SU-DHL-6 (cell line): ENCODE measurements around the gene SYT7.

ENCODE experiments used
- H2AFZ ChIP-seq: fragments of 200-600 bp; sonication (generic); 2 replicates; pipeline ENCODE4 v1.6.1; 2014; ENCODE audit warnings: low read depth, mild to moderate bottlenecking, moderate library complexity, mixed read lengths, antibody characterized with exemption, low read length; ENCODE audit not compliant: severe bottlenecking
- H3F3A ChIP-seq: fragments of 200-600 bp; shearing (Covaris generic); 2 replicates; pipeline ENCODE4 v1.6.0; 2016; ENCODE audit warnings: antibody characterized with exemption, mild to moderate bottlenecking; ENCODE audit not compliant: insufficient read depth
- H3K27ac ChIP-seq: fragments of 200-600 bp; sonication (generic); 2 replicates; pipeline ENCODE4 v1.5.1; 2016; ENCODE audit warnings: low read depth, mild to moderate bottlenecking, low read length, moderate library complexity, mixed read lengths
- H3K27me3 ChIP-seq: fragments of 200-600 bp; sonication (generic), shearing (Covaris generic); 2 replicates; pipeline ENCODE4 v1.6.0; 2014; ENCODE audit warnings: mild to moderate bottlenecking, low read length
- H3K36me3 ChIP-seq: fragments of 200-600 bp; sonication (generic); 2 replicates; pipeline ENCODE4 v1.6.1; 2014; ENCODE audit warnings: mild to moderate bottlenecking, low read length, mixed read lengths
- H3K4me2 ChIP-seq: fragments of 300-600, 200-600 bp; shearing (Covaris generic), sonication (generic); 2 replicates; pipeline ENCODE4 v1.6.0; 2014; ENCODE audit warnings: low read length, low read depth, mild to moderate bottlenecking; ENCODE audit not compliant: poor library complexity, severe bottlenecking
- H3K4me3 ChIP-seq: fragments of 200-600 bp; sonication (generic); 2 replicates; pipeline ENCODE4 v1.5.1; 2014; ENCODE audit warnings: antibody characterized with exemption, low read length, mild to moderate bottlenecking, mixed read lengths; ENCODE audit not compliant: insufficient read depth, poor library complexity, severe bottlenecking
- H3K79me2 ChIP-seq: fragments of 200-600 bp; sonication (generic); 2 replicates; pipeline ENCODE4 v1.6.1; 2014; ENCODE audit warnings: mild to moderate bottlenecking, low read length, moderate library complexity; ENCODE audit not compliant: insufficient read depth
- H3K9ac ChIP-seq: fragments of 200-600 bp; sonication (generic); 2 replicates; pipeline ENCODE4 v1.7.0; 2014; ENCODE audit warnings: mild to moderate bottlenecking, low read length
- H3K9me2 ChIP-seq: fragments of 200-600 bp; sonication (generic); replicated peaks from 2 replicates; pipeline ENCODE4 v1.6.1; 2014; ENCODE audit warnings: low read length; ENCODE audit not compliant: insufficient read depth
- H3K9me3 ChIP-seq: fragments of 200-600 bp; sonication (generic); 2 replicates; pipeline ENCODE4 v1.6.1; 2014; ENCODE audit warnings: low read length, mixed read lengths; ENCODE audit not compliant: insufficient read depth
- H4K20me1 ChIP-seq: fragments of 200-600 bp; sonication (generic); 2 replicates; pipeline ENCODE4 v1.6.1; 2014; ENCODE audit warnings: low read depth, mild to moderate bottlenecking, antibody characterized with exemption, low read length, moderate library complexity, mixed read lengths
- CTCF ChIP-seq: fragments of 200-600 bp; sonication (generic); IDR thresholded peaks from one replicate; pipeline ENCODE4 v1.5.1; 2017; ENCODE audit warnings: antibody characterized with exemption, mild to moderate bottlenecking, low read length, moderate library complexity; ENCODE audit not compliant: insufficient read depth, poor library complexity, severe bottlenecking
- EZH2phosphoT487 ChIP-seq: fragments of 200-600 bp; sonication (generic), shearing (Covaris generic); conservative IDR thresholded peaks from 2 replicates; pipeline ENCODE4 v1.6.1; 2018; ENCODE audit warnings: mild to moderate bottlenecking, antibody characterized with exemption, low read length, moderate library complexity, mixed read lengths

SYT7 gene

GRCh38 chr11:61528114-61528513, 52.8 kb downstream of the SYT7 start:
- Histone ChIP-seq H4K20me1 (no peaks in the 10 kb centered on the region), H3K27me3 (no peaks in the 10 kb centered on the region), H3K9ac (no peak overlapping the region), H3K79me2 (no peaks in the 10 kb centered on the region), H3K9me3 (no peaks in the 10 kb centered on the region), H3K36me3 (no peaks in the 10 kb centered on the region), H3K27ac (no peak overlapping the region), H3F3A (no peaks in the 10 kb centered on the region), H2AFZ (no peak overlapping the region), H3K4me2 (no peak overlapping the region), H3K9me2 (no peaks in the 10 kb centered on the region), H3K4me3 (no peak overlapping the region)
- TF ChIP-seq CTCF = no peak
- no peak for TF ChIP-seq EZH2phosphoT487

- Histone ChIP-seq H3K9me3 (no peaks in the 10 kb centered on the region), H3K36me3 (no peaks in the 10 kb centered on the region), H2AFZ (no peak overlapping the region), H3K27ac (no peak overlapping the region), H3K4me2 (no peak overlapping the region), H3F3A (no peaks in the 10 kb centered on the region), H4K20me1 (no peaks in the 10 kb centered on the region), H3K79me2 (no peaks in the 10 kb centered on the region), H3K4me3 (no peak overlapping the region), H3K9ac (no peak overlapping the region), H3K9me2 (no peaks in the 10 kb centered on the region), H3K27me3 (no peaks in the 10 kb centered on the region)
- TF ChIP-seq EZH2phosphoT487 (no peak), CTCF (no peak)
Observed at GRCh38 chr11:61526956-61527731, 53.7 kb downstream of the SYT7 start.

GRCh38 chr11:61526229-61526628, 54.6 kb downstream of the SYT7 start:
- Histone ChIP-seq H3F3A (no peaks in the 10 kb centered on the region), H3K9me2 (no peaks in the 10 kb centered on the region), H3K27me3 (no peaks in the 10 kb centered on the region), H3K27ac (no peak overlapping the region), H3K36me3 (no peaks in the 10 kb centered on the region), H3K9me3 (no peaks in the 10 kb centered on the region), H3K4me3 (no peak overlapping the region), H3K79me2 (no peaks in the 10 kb centered on the region), H4K20me1 (no peaks in the 10 kb centered on the region), H3K4me2 (no peak overlapping the region), H2AFZ (no peak overlapping the region), H3K9ac (no peak overlapping the region)
- TF ChIP-seq CTCF (no peak), EZH2phosphoT487 (no peak)
